HG03571 (cell line): ENCODE data around the gene GAB1.

Experiments
- ATAC-seq: cut with Tn5 transposase; IDR thresholded peaks from one replicate; pipeline ENCODE4 v1.9.1; 2021; ENCODE audit not compliant: unreplicated experiment

GAB1 gene

GRCh38 chr4:143357161-143357845 lies 20.6 kb downstream of the GAB1 start:
- no peak for ATAC-seq

GRCh38 chr4:143358419-143358818 lies 21.7 kb downstream of the GAB1 start:
- no peak for ATAC-seq

- ATAC-seq = peak; percentile 92
Observed at GRCh38 chr4:143358923-143359643, 22.4 kb downstream of the GAB1 start.

- no peak for ATAC-seq
Observed at GRCh38 chr4:143359644-143360193, 23.0 kb downstream of the GAB1 start.

GRCh38 chr4:143360838-143361625 lies 24.4 kb downstream of the GAB1 start:
- no peak for ATAC-seq

GRCh38 chr4:143362349-143363046 lies 25.8 kb downstream of the GAB1 start:
- no peak for ATAC-seq

- ATAC-seq = no peak
Observed at GRCh38 chr4:143363332-143363731, 26.7 kb downstream of the GAB1 start.

- no peak for ATAC-seq
Observed at GRCh38 chr4:143364063-143364462, 27.4 kb downstream of the GAB1 start.

GRCh38 chr4:143367863-143368262 lies 31.2 kb downstream of the GAB1 start:
- ATAC-seq = no peak

GRCh38 chr4:143369552-143369951 lies 32.9 kb downstream of the GAB1 start:
- no peak for ATAC-seq

GRCh38 chr4:143372093-143372915 lies 35.6 kb downstream of the GAB1 start:
- peak; percentile 45 for ATAC-seq

GRCh38 chr4:143374255-143374654 lies 37.6 kb downstream of the GAB1 start:
- ATAC-seq = no peak

- ATAC-seq = no peak
Observed at GRCh38 chr4:143374771-143375170, 38.1 kb downstream of the GAB1 start.

GRCh38 chr4:143375326-143376073 lies 38.8 kb downstream of the GAB1 start:
- ATAC-seq = peak; percentile 48

- ATAC-seq = peak; percentile 46
Observed at GRCh38 chr4:143377611-143378099, 41.0 kb downstream of the GAB1 start.

- no peak for ATAC-seq
Observed at GRCh38 chr4:143380629-143381028, 44.0 kb downstream of the GAB1 start.

- peak; percentile 47 for ATAC-seq
Observed at GRCh38 chr4:143381189-143382118, 44.8 kb downstream of the GAB1 start.

- no peak for ATAC-seq
Observed at GRCh38 chr4:143382596-143382995, 45.9 kb downstream of the GAB1 start.
